Neural progenitor cell (in vitro differentiated cells): Measurements from ENCODE around the gene SLX4IP. TPM values are rescaled to one million over a fixed set of nuclear protein-coding genes. Genes with fewer than 3 reads are reported as not detected.

ENCODE experiments used
- DNase-seq: peaks from one replicate; pipeline ENCODE4 v3.0.0-alpha.2; 2016; ENCODE audit warnings: low spot score
- H2AFZ ChIP-seq: fragments of 200-600 bp; sonication (generic); replicated peaks from 2 replicates; pipeline ENCODE4 v1.6.1; 2016; ENCODE audit warnings: antibody characterized with exemption
- H3F3A ChIP-seq: fragments of 200-600 bp; sonication (generic); 2 replicates; pipeline ENCODE4 v1.6.1; 2016; ENCODE audit warnings: antibody characterized with exemption, low read depth
- H3K27ac ChIP-seq: fragments of 200-600 bp; sonication (generic); 2 replicates; pipeline ENCODE4 v1.5.1; 2016; ENCODE audit warnings: mild to moderate bottlenecking
- H3K27me3 ChIP-seq: fragments of 200-600 bp; sonication (generic); 2 replicates; pipeline ENCODE4 v1.6.1; 2016; ENCODE audit warnings: mild to moderate bottlenecking, moderate library complexity
- H3K36me3 ChIP-seq: fragments of 200-600 bp; sonication (generic); 2 replicates; pipeline ENCODE4 v1.5.1; 2016
- H3K4me1 ChIP-seq: fragments of 200-600 bp; sonication (generic); 2 replicates; pipeline ENCODE4 v1.6.1; 2016; ENCODE audit warnings: mixed run types
- H3K4me2 ChIP-seq: fragments of 200-600 bp; sonication (generic); 2 replicates; pipeline ENCODE4 v1.6.1; 2016
- H3K4me3 ChIP-seq: fragments of 200-600 bp; sonication (generic); 2 replicates; pipeline ENCODE4 v1.5.1; 2016
- H3K79me2 ChIP-seq: fragments of 200-600 bp; sonication (generic); 2 replicates; pipeline ENCODE4 v1.6.1; 2016; ENCODE audit warnings: low read depth
- H3K9ac ChIP-seq: fragments of 200-600 bp; sonication (generic); 2 replicates; pipeline ENCODE4 v1.6.1; 2016
- H3K9me3 ChIP-seq: fragments of 200-600 bp; sonication (generic); 2 replicates; pipeline ENCODE4 v1.5.1; 2016; ENCODE audit warnings: low read depth
- H4K20me1 ChIP-seq: fragments of 200-600 bp; sonication (generic); 2 replicates; pipeline ENCODE4 v1.6.1; 2016; ENCODE audit warnings: low read depth
- H3K27ac Mint-ChIP-seq: 3 replicates; pipeline ENCODE4 v1.8.0; 2021; ENCODE audit warnings: mixed read lengths
- H3K27me3 Mint-ChIP-seq: 2 replicates; pipeline ENCODE4 v1.8.0; 2022; ENCODE audit warnings: low read depth, mild to moderate bottlenecking, inconsistent platforms, moderate library complexity, mixed read lengths; ENCODE audit not compliant: insufficient read depth
- H3K36me3 Mint-ChIP-seq: 3 replicates; pipeline ENCODE4 v1.8.0; 2021; ENCODE audit warnings: mixed read lengths
- H3K4me1 Mint-ChIP-seq: 3 replicates; pipeline ENCODE4 v1.8.0; 2021; ENCODE audit warnings: mixed read lengths
- H3K4me3 Mint-ChIP-seq: 3 replicates; pipeline ENCODE4 v1.8.0; 2021; ENCODE audit warnings: mild to moderate bottlenecking, moderate library complexity, mixed read lengths
- H3K9me3 Mint-ChIP-seq: 3 replicates; pipeline ENCODE4 v1.8.0; 2020; ENCODE audit warnings: mixed read lengths
- CTCF ChIP-seq: fragments of 200-600 bp; sonication (generic); IDR thresholded peaks from 2 replicates; pipeline ENCODE4 v1.5.1; 2017; ENCODE audit warnings: antibody characterized with exemption, mild to moderate bottlenecking
- EZH2 ChIP-seq: fragments of 200-600 bp; sonication (generic); IDR thresholded peaks from 2 replicates; pipeline ENCODE4 v1.6.1; 2017; ENCODE audit warnings: antibody characterized with exemption, mild to moderate bottlenecking, moderate library complexity
- EZH2phosphoT487 ChIP-seq: fragments of 200-600 bp; sonication (generic); IDR thresholded peaks from 2 replicates; pipeline ENCODE4 v1.6.1; 2017; ENCODE audit warnings: antibody characterized with exemption
- total RNA-seq: library from RNA; depleted of rRNA; stranded (reverse); fragments of >200 nt; gene quantifications from 2 replicates; pipeline ENCODE4 v1.2.3, GENCODE V29; 2015; ENCODE audit warnings: low replicate concordance

The SLX4IP gene
- total RNA-seq, 1 donor from 2014 or later: 9.5 TPM

GRCh38 chr20:10604865-10605440 is 169.8 kb downstream of the SLX4IP start:
- Mint-ChIP-seq H3K27ac (no peak overlapping the region), H3K36me3 (peaks cover 20% of the 10 kb centered on the region), H3K27me3 (peaks cover 5% of the 10 kb centered on the region), H3K9me3 (peaks cover 5% of the 10 kb centered on the region), H3K4me1 (peaks cover 37% of the 10 kb centered on the region), H3K4me3 (no peak overlapping the region)
- Histone ChIP-seq H3K79me2 (no peaks in the 10 kb centered on the region), H3K4me2 (peak overlapping the region; percentile 37), H4K20me1 (no peaks in the 10 kb centered on the region), H3K36me3 (no peaks in the 10 kb centered on the region), H3F3A (peaks cover 21% of the 10 kb centered on the region), H3K27ac (peak overlapping the region; percentile 26), H3K9me3 (no peaks in the 10 kb centered on the region), H3K4me1 (peaks cover 34% of the 10 kb centered on the region), H2AFZ (no peak overlapping the region), H3K4me3 (no peak overlapping the region), H3K9ac (no peak overlapping the region), H3K27me3 (no peaks in the 10 kb centered on the region)
- DNase-seq: no peak
- no peak for TF ChIP-seq CTCF
- TF ChIP-seq EZH2: no peak
- TF ChIP-seq EZH2phosphoT487: no peak

GRCh38 chr20:10605547-10606195 is 170.6 kb downstream of the SLX4IP start:
- DNase-seq: no peak
- H3K36me3 ChIP-seq: no peaks in the 10 kb centered on the region
- H2AFZ ChIP-seq: no peak overlapping the region
- H3K9me3 Mint-ChIP-seq: peaks cover 5% of the 10 kb centered on the region
- no peak overlapping the region for H3K4me3 ChIP-seq
- no peak overlapping the region for H3K4me3 Mint-ChIP-seq
- peaks cover 19% of the 10 kb centered on the region for H3K36me3 Mint-ChIP-seq
- no peaks in the 10 kb centered on the region for H4K20me1 ChIP-seq
- H3K79me2 ChIP-seq: no peaks in the 10 kb centered on the region
- no peak overlapping the region for H3K4me2 ChIP-seq
- no peak for TF ChIP-seq EZH2phosphoT487
- no peak for TF ChIP-seq CTCF
- no peak for TF ChIP-seq EZH2
- H3K4me1 Mint-ChIP-seq: peaks cover 37% of the 10 kb centered on the region
- no peaks in the 10 kb centered on the region for H3K9me3 ChIP-seq
- no peaks in the 10 kb centered on the region for H3K27me3 ChIP-seq
- no peak overlapping the region for H3K9ac ChIP-seq
- peaks cover 5% of the 10 kb centered on the region for H3K27me3 Mint-ChIP-seq
- peaks cover 34% of the 10 kb centered on the region for H3K4me1 ChIP-seq
- no peak overlapping the region for H3K27ac Mint-ChIP-seq
- H3K27ac ChIP-seq: no peak overlapping the region
- H3F3A ChIP-seq: peaks cover 21% of the 10 kb centered on the region

GRCh38 chr20:10609276-10609675 is 174.2 kb downstream of the SLX4IP start:
- no peak for DNase-seq
- Histone ChIP-seq H3K79me2 (no peaks in the 10 kb centered on the region), H3K27ac (no peak overlapping the region), H3K4me2 (no peak overlapping the region), H3K9ac (no peak overlapping the region), H3K4me3 (no peak overlapping the region), H2AFZ (no peak overlapping the region), H3K27me3 (no peaks in the 10 kb centered on the region), H3F3A (peaks cover 10% of the 10 kb centered on the region), H3K4me1 (peaks cover 18% of the 10 kb centered on the region), H3K9me3 (no peaks in the 10 kb centered on the region), H4K20me1 (no peaks in the 10 kb centered on the region), H3K36me3 (no peaks in the 10 kb centered on the region)
- peaks cover 2% of the 10 kb centered on the region for H3K9me3 Mint-ChIP-seq
- no peak overlapping the region for H3K27ac Mint-ChIP-seq
- H3K27me3 Mint-ChIP-seq: peaks cover 5% of the 10 kb centered on the region
- peaks cover 33% of the 10 kb centered on the region for H3K4me1 Mint-ChIP-seq
- H3K4me3 Mint-ChIP-seq: no peak overlapping the region
- TF ChIP-seq CTCF: no peak
- TF ChIP-seq EZH2: no peak
- TF ChIP-seq EZH2phosphoT487: no peak
- peaks cover 17% of the 10 kb centered on the region for H3K36me3 Mint-ChIP-seq
